Trophoblast cell (in vitro differentiated cells and primary cell): ENCODE results near the gene IER5L.
A peak's percentile ranks its signal among the peaks of the same experiment; 100 is the strongest.
"Not testable (repeated sequence)": the region's sequence is repeated elsewhere in the genome, so short reads cannot be mapped to it uniquely, and the experiment has no call there.

Source experiments
- DNase-seq, 2 donors: peaks; one replicate each; pipeline ENCODE4 v3.0.0-alpha.2; 2016
- H2AFZ ChIP-seq: 2 replicates; pipeline ENCODE4 v1.6.1; 2013; ENCODE audit warnings: low read length, moderate library complexity, mild to moderate bottlenecking; ENCODE audit not compliant: insufficient read depth, poor library complexity
- H2AK5ac ChIP-seq: 2 replicates; pipeline ENCODE4 v1.6.1; 2013; ENCODE audit warnings: mild to moderate bottlenecking, low read length
- H2BK120ac ChIP-seq: 2 replicates; pipeline ENCODE4 v1.6.1; 2013; ENCODE audit warnings: low read length, mild to moderate bottlenecking, moderate library complexity; ENCODE audit not compliant: insufficient read depth, poor library complexity
- H2BK12ac ChIP-seq: 2 replicates; pipeline ENCODE4 v1.6.1; 2013; ENCODE audit warnings: mild to moderate bottlenecking, low read length, moderate library complexity
- H2BK5ac ChIP-seq: 2 replicates; pipeline ENCODE4 v1.6.1; 2013; ENCODE audit warnings: low read length, low read depth, moderate library complexity, mild to moderate bottlenecking; ENCODE audit not compliant: poor library complexity
- H3K14ac ChIP-seq: 2 replicates; pipeline ENCODE4 v1.6.1; 2013; ENCODE audit warnings: mild to moderate bottlenecking, low read length
- H3K18ac ChIP-seq: 2 replicates; pipeline ENCODE4 v1.6.1; 2013; ENCODE audit warnings: mild to moderate bottlenecking, low read length
- H3K23ac ChIP-seq: 2 replicates; pipeline ENCODE4 v1.6.1; 2013; ENCODE audit warnings: low read length
- H3K27ac ChIP-seq: 2 replicates; pipeline ENCODE4 v1.5.1; 2013; ENCODE audit warnings: low read depth, mild to moderate bottlenecking, inconsistent platforms, low read length, moderate library complexity
- H3K27me3 ChIP-seq: 2 replicates; pipeline ENCODE4 v1.6.1; 2013; ENCODE audit warnings: inconsistent platforms, mild to moderate bottlenecking, low read length, moderate library complexity; ENCODE audit not compliant: insufficient read depth
- H3K36me3 ChIP-seq, 2 experiments: 1 replicate in 1 of 2; 2 replicates in 1 of 2; pipeline ENCODE4 v1.6.1; 2013; ENCODE audit warnings: low read length in 2 of 2, mild to moderate bottlenecking in 2 of 2, moderate library complexity in 1 of 2; ENCODE audit not compliant: insufficient read depth in 2 of 2, control insufficient read depth in 1 of 2
- H3K4ac ChIP-seq: 2 replicates; pipeline ENCODE4 v1.6.1; 2013; ENCODE audit warnings: low read depth, mild to moderate bottlenecking, low read length, moderate library complexity
- H3K4me1 ChIP-seq, 2 experiments: 1 replicate in 1 of 2; 2 replicates in 1 of 2; pipeline ENCODE4 v1.6.1; 2013; ENCODE audit warnings: low read length in 2 of 2, mild to moderate bottlenecking in 2 of 2, moderate library complexity in 1 of 2; ENCODE audit not compliant: insufficient read depth in 2 of 2, control insufficient read depth in 1 of 2
- H3K4me2 ChIP-seq: 2 replicates; pipeline ENCODE4 v1.6.1; 2013; ENCODE audit warnings: inconsistent platforms, mild to moderate bottlenecking, low read length, moderate library complexity
- H3K4me3 ChIP-seq: 2 replicates; pipeline ENCODE4 v1.5.1; 2013; ENCODE audit warnings: mild to moderate bottlenecking, low read depth, low read length, inconsistent platforms
- H3K79me1 ChIP-seq: one replicate; pipeline ENCODE4 v1.6.1; 2013; ENCODE audit warnings: low read length
- H3K79me2 ChIP-seq: 2 replicates; pipeline ENCODE4 v1.6.1; 2013; ENCODE audit warnings: low read length, mild to moderate bottlenecking; ENCODE audit not compliant: control insufficient read depth, insufficient read depth, poor library complexity
- H3K9ac ChIP-seq: 2 replicates; pipeline ENCODE4 v1.6.1; 2013; ENCODE audit warnings: mild to moderate bottlenecking, low read length
- H3K9me3 ChIP-seq: 2 replicates; pipeline ENCODE4 v1.6.1; 2013; ENCODE audit warnings: low read depth, mild to moderate bottlenecking, control low read depth, inconsistent platforms, low read length; ENCODE audit not compliant: insufficient read depth
- H4K12ac ChIP-seq: 2 replicates; pipeline ENCODE4 v1.6.1; 2013; ENCODE audit warnings: low read depth, mild to moderate bottlenecking, low read length, moderate library complexity
- H4K8ac ChIP-seq: 2 replicates; pipeline ENCODE4 v1.6.1; 2013; ENCODE audit warnings: low read depth, mild to moderate bottlenecking, low read length, moderate library complexity
- H4K91ac ChIP-seq: one replicate; pipeline ENCODE4 v1.6.1; 2013; ENCODE audit warnings: low read depth, mild to moderate bottlenecking, low read length, moderate library complexity
- WGBS: extraction: QIAGEN DNeasy Blood & Tissue Kit; methylation state at CpG from one replicate; pipeline ENCODE4 v1.1.7; 2013; ENCODE audit warnings: missing lambda C conversion rate; ENCODE audit not compliant: insufficient read length, insufficient coverage; ENCODE audit errors: extremely low coverage; 5-methylcytosine and 5-hydroxymethylcytosine counted together

The IER5L gene

DNA sequence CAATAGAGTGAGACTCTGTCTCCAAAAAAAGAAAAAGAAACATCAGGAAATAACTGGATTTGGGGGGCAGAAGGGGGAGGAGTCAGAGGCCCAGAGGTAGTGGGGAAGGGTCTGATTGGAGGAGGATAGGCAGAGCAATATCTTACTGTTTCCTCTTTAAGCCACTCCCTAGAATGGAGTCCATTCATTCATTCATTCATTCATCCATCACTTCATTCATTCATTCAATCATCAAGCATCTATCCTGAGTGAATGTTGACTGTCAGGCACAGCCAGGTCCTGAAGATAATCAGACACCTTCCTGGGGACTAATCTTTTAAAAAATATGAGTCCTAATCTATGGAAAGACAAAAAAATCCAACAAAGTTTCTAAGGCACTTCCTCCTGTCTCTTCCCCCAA lies 12.9 kb downstream of the IER5L start:
- Histone ChIP-seq H3K36me3 (peaks cover 3 to 4% of the 10 kb centered on the region in 2 experiments), H3K23ac (no peak overlapping the region), H2AK5ac (no peak overlapping the region), H3K9me3 (peaks cover 2% of the 10 kb centered on the region), H2BK12ac (no peak overlapping the region), H3K9ac (no peak overlapping the region), H3K4ac (no peak overlapping the region), H2BK120ac (no peak overlapping the region), H2AFZ (no peak overlapping the region), H3K79me2 (peaks cover 6% of the 10 kb centered on the region), H3K27me3 (no peaks in the 10 kb centered on the region), H3K4me3 (no peak overlapping the region), H3K18ac (no peak overlapping the region), H4K12ac (no peak overlapping the region), H2BK5ac (no peak overlapping the region), H3K4me2 (no peak overlapping the region), H3K14ac (no peak overlapping the region), H3K4me1 (peaks cover 35 to 41% of the 10 kb centered on the region in 2 experiments), H3K79me1 (peaks cover 23% of the 10 kb centered on the region), H4K91ac (no peak overlapping the region), H3K27ac (no peak overlapping the region), H4K8ac (no peak overlapping the region)
- no peak for DNase-seq

DNA sequence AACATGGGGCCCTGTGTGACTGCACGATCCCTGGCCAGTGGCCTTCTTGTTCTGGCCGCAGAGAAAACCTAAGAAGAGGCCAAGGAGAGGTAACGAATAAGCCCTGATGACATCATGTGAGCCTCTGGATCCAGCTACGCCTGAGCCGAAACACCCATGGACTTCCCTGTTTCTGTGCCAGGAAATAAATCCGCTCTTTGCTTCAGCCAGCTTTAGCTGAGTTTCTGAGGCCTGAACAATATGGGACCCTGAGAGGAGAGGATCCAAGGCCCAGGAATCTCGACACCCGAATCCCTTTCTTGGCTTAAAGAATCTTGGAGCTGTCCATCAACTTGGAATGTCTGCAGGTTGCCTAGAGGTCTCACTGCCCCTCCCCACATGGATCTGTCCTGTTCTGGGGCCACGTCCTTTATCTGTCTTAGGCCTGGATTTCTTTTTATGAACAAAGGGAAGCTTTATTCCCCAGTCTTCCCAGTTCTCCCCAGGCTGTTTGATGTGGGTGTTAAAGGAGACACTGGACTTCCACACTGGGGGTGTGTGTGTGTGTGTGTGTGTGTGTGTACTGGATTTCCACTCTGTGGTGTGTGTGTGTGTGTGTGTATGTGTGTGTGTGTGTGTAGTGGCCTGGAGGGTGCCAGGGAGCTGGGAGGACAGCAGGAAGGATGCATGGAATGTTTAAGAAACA lies 13.7 kb downstream of the IER5L start:
- DNase-seq, result no peak
- Histone ChIP-seq H3K27ac (peak overlapping the region; percentile 34), H3K23ac (no peak overlapping the region), H3K9me3 (peaks cover 2% of the 10 kb centered on the region), H2BK5ac (no peak overlapping the region), H4K12ac (no peak overlapping the region), H3K14ac (peak overlapping the region; percentile 25), H2BK12ac (peak overlapping the region; percentile 42), H3K27me3 (no peaks in the 10 kb centered on the region), H4K8ac (no peak overlapping the region), H2AK5ac (no peak overlapping the region), H3K36me3 (peaks cover 4 to 5% of the 10 kb centered on the region in 2 experiments), H3K4ac (no peak overlapping the region), H2BK120ac (peak overlapping the region; percentile 18), H3K18ac (peak overlapping the region; percentile 13), H3K79me2 (peaks cover 6% of the 10 kb centered on the region), H3K4me2 (no peak overlapping the region), H4K91ac (peak overlapping the region; percentile 12), H2AFZ (no peak overlapping the region), H3K4me3 (no peak overlapping the region), H3K79me1 (peaks cover 23% of the 10 kb centered on the region), H3K9ac (no peak overlapping the region), H3K4me1 (peaks cover 35 to 39% of the 10 kb centered on the region in 2 experiments)
- no CpG with 5 or more reads among the region's 9 CpGs for WGBS

DNA sequence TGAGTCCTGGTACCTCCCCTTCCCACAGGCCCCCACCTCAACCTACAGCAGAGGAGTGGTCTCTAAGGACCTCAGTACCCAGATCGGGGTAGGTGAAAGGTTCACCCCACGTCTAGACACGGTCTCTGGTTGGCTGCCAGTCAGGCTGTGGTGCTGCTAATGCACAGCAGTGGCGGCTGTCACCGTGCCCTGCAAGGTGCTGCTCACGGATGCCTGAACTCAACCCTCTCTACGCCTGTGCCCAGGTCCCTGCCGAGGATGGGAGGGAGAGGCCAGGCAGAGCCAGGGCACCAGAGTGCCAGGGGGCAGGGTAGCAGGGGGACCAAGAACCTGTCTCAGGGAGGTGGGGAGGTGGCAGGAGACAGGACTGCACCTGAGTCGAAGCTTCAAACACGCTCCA lies 14.3 kb downstream of the IER5L start:
- Histone ChIP-seq H2BK12ac (no peak overlapping the region), H3K23ac (no peak overlapping the region)

DNA sequence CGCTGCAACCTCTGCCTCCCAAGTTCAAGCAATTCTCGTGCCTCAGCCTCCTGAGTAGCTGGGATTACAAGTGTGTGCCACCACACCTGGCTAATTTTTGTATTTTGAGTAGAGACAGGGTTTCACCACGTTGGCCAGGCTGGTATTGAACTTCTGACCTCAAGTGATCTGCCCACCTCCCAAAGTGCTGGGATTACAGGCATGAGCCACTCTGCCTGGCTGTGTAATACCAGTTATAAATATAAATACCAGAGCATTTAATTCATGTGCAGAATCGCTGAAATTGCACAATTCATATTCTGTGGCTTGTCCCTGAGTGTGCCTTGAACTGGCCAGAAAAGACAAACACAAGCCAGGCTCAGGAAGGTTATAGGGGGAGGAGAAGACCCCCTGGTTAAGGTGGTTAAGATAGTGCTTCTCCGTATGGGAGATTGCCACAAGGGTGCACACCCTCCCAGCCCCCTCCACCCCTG lies 14.8 kb downstream of the IER5L start:
- not testable (repeated sequence) for H2BK5ac ChIP-seq

More for the DNA sequence above, 14.3 kb downstream of the IER5L start:
- Histone ChIP-seq H2BK120ac (no peak overlapping the region), H2BK5ac (no peak overlapping the region), H3K79me1 (peaks cover 23% of the 10 kb centered on the region), H3K9ac (no peak overlapping the region), H3K14ac (peak overlapping the region; percentile 1), H2AK5ac (no peak overlapping the region), H3K4ac (no peak overlapping the region), H4K91ac (peak overlapping the region; percentile 53), H2AFZ (no peak overlapping the region), H4K8ac (no peak overlapping the region), H3K36me3 (peaks cover 8 to 11% of the 10 kb centered on the region in 2 experiments), H3K27me3 (no peaks in the 10 kb centered on the region), H3K9me3 (peaks cover 2% of the 10 kb centered on the region), H3K27ac (no peak overlapping the region), H3K4me1 (peaks cover 34 to 35% of the 10 kb centered on the region in 2 experiments), H3K4me2 (no peak overlapping the region), H3K79me2 (peaks cover 6% of the 10 kb centered on the region), H3K18ac (no peak overlapping the region), H4K12ac (no peak overlapping the region), H3K4me3 (no peak overlapping the region)
- no peak for DNase-seq
- WGBS, result no CpG with 5 or more reads among the region's 10 CpGs

More for the DNA sequence above, 14.8 kb downstream of the IER5L start:
- H2BK12ac ChIP-seq, H3K23ac ChIP-seq, DNase-seq, H3K14ac ChIP-seq, H3K9ac ChIP-seq, H3K4me2 ChIP-seq, H2AK5ac ChIP-seq, H4K91ac ChIP-seq, H3K27me3 ChIP-seq, H3K18ac ChIP-seq, H4K12ac ChIP-seq, H4K8ac ChIP-seq, H3K79me2 ChIP-seq, H3K9me3 ChIP-seq, H2BK120ac ChIP-seq, H2AFZ ChIP-seq, H3K27ac ChIP-seq, H3K4me3 ChIP-seq, H3K4ac ChIP-seq: not testable (repeated sequence)
- Histone ChIP-seq H3K79me1 (peaks cover 19% of the 10 kb centered on the region), H3K36me3 (peaks cover 8 to 11% of the 10 kb centered on the region in 2 experiments), H3K4me1 (peaks cover 30 to 31% of the 10 kb centered on the region in 2 experiments)
- no CpG with 5 or more reads among the region's 5 CpGs for WGBS
